Mesendoderm (in vitro differentiated cells): ENCODE results near the gene TELO2.

ENCODE experiments used
- DNase-seq: peaks from one replicate; pipeline ENCODE4 v3.0.0; 2013
- H2AK5ac ChIP-seq: 2 replicates; pipeline ENCODE4 v1.6.1; 2013; ENCODE audit warnings: low read length, inconsistent platforms
- H2BK120ac ChIP-seq: 2 replicates; pipeline ENCODE4 v1.6.1; 2013; ENCODE audit warnings: low read depth, mild to moderate bottlenecking, low read length, moderate library complexity, mixed read lengths
- H2BK15ac ChIP-seq: replicated peaks from 2 replicates; pipeline ENCODE4 v1.6.1; 2013; ENCODE audit warnings: low read depth, mild to moderate bottlenecking, moderate library complexity
- H2BK5ac ChIP-seq: 2 replicates; pipeline ENCODE4 v1.6.1; 2013; ENCODE audit warnings: low read length, inconsistent platforms
- H3K18ac ChIP-seq: 2 replicates; pipeline ENCODE4 v1.6.1; 2013; ENCODE audit warnings: mild to moderate bottlenecking, low read length, mixed read lengths
- H3K23ac ChIP-seq: one replicate; pipeline ENCODE4 v1.6.1; 2013; ENCODE audit warnings: low read length
- H3K27ac ChIP-seq: 2 replicates; pipeline ENCODE4 v1.5.1; 2013; ENCODE audit warnings: low read depth, mild to moderate bottlenecking, inconsistent platforms, low read length, moderate library complexity
- H3K27me3 ChIP-seq: 2 replicates; pipeline ENCODE4 v1.6.1; 2013; ENCODE audit warnings: low read length, control low read depth, mild to moderate bottlenecking, inconsistent platforms; ENCODE audit not compliant: insufficient read depth, poor library complexity
- H3K36me3 ChIP-seq: 2 replicates; pipeline ENCODE4 v1.6.1; 2013; ENCODE audit warnings: low read length, inconsistent platforms; ENCODE audit not compliant: control insufficient read depth, insufficient read depth
- H3K4ac ChIP-seq: one replicate; pipeline ENCODE4 v1.6.1; 2013; ENCODE audit warnings: low read depth, mild to moderate bottlenecking, low read length, moderate library complexity
- H3K4me1 ChIP-seq: 2 replicates; pipeline ENCODE4 v1.6.1; 2013; ENCODE audit warnings: low read depth, low read length, inconsistent platforms; ENCODE audit not compliant: control insufficient read depth
- H3K4me2 ChIP-seq: 2 replicates; pipeline ENCODE4 v1.6.1; 2013; ENCODE audit warnings: low read length
- H3K4me3 ChIP-seq: 2 replicates; pipeline ENCODE4 v1.5.1; 2013; ENCODE audit warnings: mild to moderate bottlenecking, low read length
- H3K56ac ChIP-seq: one replicate; pipeline ENCODE4 v1.6.1; 2013; ENCODE audit warnings: low read length
- H3K79me1 ChIP-seq: 2 replicates; pipeline ENCODE4 v1.6.1; 2013; ENCODE audit warnings: low read length, inconsistent platforms
- H3K79me2 ChIP-seq: 2 replicates; pipeline ENCODE4 v1.6.1; 2013; ENCODE audit warnings: mild to moderate bottlenecking, low read length; ENCODE audit not compliant: control insufficient read depth, insufficient read depth
- H3K9ac ChIP-seq: 2 replicates; pipeline ENCODE4 v1.6.1; 2013; ENCODE audit warnings: low read length, inconsistent platforms
- H4K5ac ChIP-seq: one replicate; pipeline ENCODE4 v1.6.1; 2013; ENCODE audit warnings: low read length
- H4K8ac ChIP-seq: one replicate; pipeline ENCODE4 v1.6.1; 2013; ENCODE audit warnings: low read depth, mild to moderate bottlenecking, control low read depth, low read length, moderate library complexity
- WGBS: extraction: QIAGEN DNeasy Blood & Tissue Kit; methylation state at CpG from one replicate; pipeline ENCODE4 v1.1.7; 2013; ENCODE audit warnings: low lambda C conversion rate, missing lambda C conversion rate; ENCODE audit not compliant: insufficient coverage; ENCODE audit errors: extremely low coverage; 5-methylcytosine and 5-hydroxymethylcytosine counted together

The TELO2 gene

GRCh38 chr16:1470481-1471251 lies 22.5 kb upstream of the TELO2 start:
- Histone ChIP-seq H3K27ac (no peak overlapping the region), H2BK15ac (no peak overlapping the region), H3K4me2 (no peak overlapping the region), H3K27me3 (no peaks in the 10 kb centered on the region), H3K4ac (no peak overlapping the region), H3K56ac (no peak overlapping the region), H3K79me1 (peaks cover 14% of the 10 kb centered on the region), H3K18ac (no peak overlapping the region), H4K5ac (no peak overlapping the region), H3K4me1 (peaks cover 3% of the 10 kb centered on the region), H3K36me3 (no peaks in the 10 kb centered on the region), H4K8ac (no peak overlapping the region), H3K23ac (no peak overlapping the region), H2AK5ac (no peak overlapping the region), H2BK5ac (no peak overlapping the region), H3K9ac (no peak overlapping the region), H2BK120ac (no peak overlapping the region), H3K4me3 (no peak overlapping the region), H3K79me2 (peaks cover 9% of the 10 kb centered on the region)
- no CpG with 5 or more reads among the region's 14 CpGs for WGBS
- no peak for DNase-seq

GRCh38 chr16:1471569-1472194 lies 21.5 kb upstream of the TELO2 start:
- no peak overlapping the region for H3K56ac ChIP-seq
- H2BK120ac ChIP-seq, result no peak overlapping the region
- no peaks in the 10 kb centered on the region for H3K27me3 ChIP-seq
- no peak overlapping the region for H3K27ac ChIP-seq
- H3K79me1 ChIP-seq, result peaks cover 14% of the 10 kb centered on the region
- DNase-seq, result no peak
- no peak overlapping the region for H2AK5ac ChIP-seq
- no peak overlapping the region for H3K4me3 ChIP-seq
- no peak overlapping the region for H2BK15ac ChIP-seq
- H3K9ac ChIP-seq, result no peak overlapping the region
- peaks cover 3% of the 10 kb centered on the region for H3K4me1 ChIP-seq
- no peak overlapping the region for H3K4me2 ChIP-seq
- no peak overlapping the region for H4K5ac ChIP-seq
- no CpG with 5 or more reads among the region's 26 CpGs for WGBS
- no peaks in the 10 kb centered on the region for H3K36me3 ChIP-seq
- no peak overlapping the region for H3K18ac ChIP-seq
- no peak overlapping the region for H4K8ac ChIP-seq
- H3K4ac ChIP-seq, result no peak overlapping the region
- H2BK5ac ChIP-seq, result no peak overlapping the region
- H3K79me2 ChIP-seq, result peaks cover 9% of the 10 kb centered on the region
- H3K23ac ChIP-seq, result no peak overlapping the region

GRCh38 chr16:1472974-1473373 lies 20.2 kb upstream of the TELO2 start:
- Histone ChIP-seq H4K5ac (no peak overlapping the region), H3K9ac (no peak overlapping the region), H4K8ac (no peak overlapping the region), H3K36me3 (no peaks in the 10 kb centered on the region), H3K27me3 (no peaks in the 10 kb centered on the region), H2BK15ac (no peak overlapping the region), H3K4ac (no peak overlapping the region), H3K4me1 (peaks cover 3% of the 10 kb centered on the region), H3K27ac (no peak overlapping the region), H3K18ac (no peak overlapping the region), H3K79me1 (peaks cover 8% of the 10 kb centered on the region), H2BK120ac (no peak overlapping the region), H2AK5ac (no peak overlapping the region), H3K4me3 (no peak overlapping the region), H3K23ac (no peak overlapping the region), H3K79me2 (peaks cover 8% of the 10 kb centered on the region), H3K56ac (no peak overlapping the region), H3K4me2 (no peak overlapping the region), H2BK5ac (no peak overlapping the region)
- DNase-seq, result no peak
- WGBS, result no CpG with 5 or more reads among the region's 3 CpGs

GRCh38 chr16:1474082-1474795 lies 18.9 kb upstream of the TELO2 start:
- peak overlapping the region; percentile 76 for H3K4me3 ChIP-seq
- no peak overlapping the region for H2BK120ac ChIP-seq
- no peak overlapping the region for H3K23ac ChIP-seq
- H2BK15ac ChIP-seq, result no peak overlapping the region
- H2AK5ac ChIP-seq, result no peak overlapping the region
- peak; percentile 19 for DNase-seq
- no peak overlapping the region for H3K18ac ChIP-seq
- no peak overlapping the region for H3K27ac ChIP-seq
- no peak overlapping the region for H4K8ac ChIP-seq
- H3K27me3 ChIP-seq, result no peaks in the 10 kb centered on the region
- peaks cover 6% of the 10 kb centered on the region for H3K79me2 ChIP-seq
- H3K4ac ChIP-seq, result peak overlapping the region; percentile 66
- peaks cover 8% of the 10 kb centered on the region for H3K79me1 ChIP-seq
- H3K36me3 ChIP-seq, result no peaks in the 10 kb centered on the region
- no CpG with 5 or more reads among the region's 57 CpGs for WGBS
- no peak overlapping the region for H4K5ac ChIP-seq
- H2BK5ac ChIP-seq, result no peak overlapping the region
- peak overlapping the region; percentile 78 for H3K4me2 ChIP-seq
- H3K9ac ChIP-seq, result peak overlapping the region; percentile 82
- H3K56ac ChIP-seq, result peak overlapping the region; percentile 94
- H3K4me1 ChIP-seq, result peaks cover 3% of the 10 kb centered on the region

- Histone ChIP-seq H4K8ac (peak within 1 kb of the TSS; percentile 13), H2BK15ac (no peak within 1 kb of the TSS), H3K23ac (no peak within 1 kb of the TSS), H3K4me3 (peak within 1 kb of the TSS; percentile 76), H3K27me3 (no peaks in the 10 kb centered on the region), H2AK5ac (no peak within 1 kb of the TSS), H2BK5ac (no peak within 1 kb of the TSS), H2BK120ac (no peak within 1 kb of the TSS), H3K4me2 (peak within 1 kb of the TSS; percentile 78), H3K79me2 (peaks cover 6% of the 10 kb centered on the region), H3K79me1 (peaks cover 4% of the 10 kb centered on the region), H3K36me3 (no peaks in the 10 kb centered on the region), H3K9ac (peak within 1 kb of the TSS; percentile 92), H3K4me1 (peaks cover 3% of the 10 kb centered on the region), H3K4ac (peak within 1 kb of the TSS; percentile 97), H4K5ac (no peak within 1 kb of the TSS), H3K18ac (peak within 1 kb of the TSS; percentile 90), H3K27ac (peak within 1 kb of the TSS; percentile 33), H3K56ac (peak within 1 kb of the TSS; percentile 98)
- WGBS, result no CpG with 5 or more reads among the region's 99 CpGs
- DNase-seq, result peak; percentile 88
Observed at GRCh38 chr16:1474796-1475551, 18.2 kb upstream of the TELO2 start, which contains the start of gene CLCN7. TSS of gene CLCN7 (minus strand) at chr16:1475028. CDS start at chr16:1474974, 54 bp downstream.
